Left colon (tissue), 2 donors: Measurements from ENCODE around the gene TMEM26. TPM values are rescaled to one million over a fixed set of nuclear protein-coding genes. Genes with fewer than 3 reads are reported as not detected.

Experiments
- ATAC-seq: fragments of 200-7000 bp; cut with Tn5 transposase; one replicate; pipeline ENCODE4 v1.9.1; 2020; ENCODE audit warnings: mild to moderate bottlenecking, moderate library complexity
- DNase-seq, 2 donors: peaks; one replicate each; pipeline ENCODE4 v3.0.0-alpha.2; 2020
- intact Hi-C, 2 donors: fragments of 100-400 bp; cut with DNase I in 1 of 2; cut with micrococcal nuclease in 1 of 2; formaldehyde crosslinking; loops; one replicate each; pipeline versions ENCODE4 v1.11.2 to v1.14.0; 2022; cut with DNase I, micrococcal nuclease
- total RNA-seq, 2 donors: library from RNA; stranded (reverse); fragmentation: NEBNext Ultra II Directional; extraction: Animal tissue kit (Norgen Biotek cat#: 25700); gene quantifications; one replicate each; pipeline ENCODE4 v1.2.1, GENCODE V29; 2021
- donor health status: DM: no; HTN: no; CAD: no.
- donor health status: DM: yes; HTN: yes; CAD: no.

Gene TMEM26
- total RNA-seq, 2 donors from 2014 or later = 0.40 to 0.75 TPM

DNA sequence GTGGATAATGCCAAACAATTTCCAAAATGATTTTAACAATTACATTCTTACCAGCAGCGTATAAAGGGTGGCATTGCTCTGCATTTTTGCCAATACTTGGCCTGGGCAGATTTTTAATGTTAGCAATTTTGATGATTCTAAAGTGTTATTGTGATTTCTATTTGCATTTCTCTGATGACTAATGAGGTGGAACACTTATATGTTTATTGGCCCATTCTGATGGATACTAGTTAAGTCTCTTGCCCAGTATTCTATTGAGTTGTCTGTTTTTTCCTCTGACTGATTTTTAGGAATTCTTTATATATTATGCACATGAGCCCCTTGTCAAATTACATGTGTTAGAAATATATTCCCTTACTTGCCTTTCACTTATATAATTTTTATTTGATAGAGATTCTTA, 86.8 kb downstream of the TMEM26 start:
- intact Hi-C loops = no loop called here
- ATAC-seq = no peak
- no peak for DNase-seq

DNA sequence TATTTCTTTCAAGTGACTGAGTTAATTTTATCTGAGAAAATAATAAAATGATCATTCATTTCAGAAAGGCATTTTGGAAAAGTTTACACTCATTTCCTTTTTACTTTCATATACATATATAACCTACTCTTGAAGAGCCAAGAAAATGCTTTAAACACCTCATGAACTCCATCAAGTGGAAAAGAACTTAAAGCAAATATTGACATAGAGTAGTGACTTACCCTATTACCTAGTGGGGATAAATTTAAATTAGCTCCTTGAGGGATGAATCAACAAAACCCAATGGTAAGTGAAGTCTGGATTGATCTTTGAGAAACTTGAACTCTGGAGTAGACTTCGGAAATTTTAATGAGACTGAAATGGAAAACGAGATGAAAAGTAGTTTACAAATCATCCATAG, 88.6 kb downstream of the TMEM26 start:
- no peak for DNase-seq
- ATAC-seq = no peak
- intact Hi-C loops = no loop called here

- DNase-seq (no peak), ATAC-seq (no peak)
- intact Hi-C loops = no loop called here
Observed at GRCh38 chr10:61363006-61363405, 90.2 kb downstream of the TMEM26 start.

DNA sequence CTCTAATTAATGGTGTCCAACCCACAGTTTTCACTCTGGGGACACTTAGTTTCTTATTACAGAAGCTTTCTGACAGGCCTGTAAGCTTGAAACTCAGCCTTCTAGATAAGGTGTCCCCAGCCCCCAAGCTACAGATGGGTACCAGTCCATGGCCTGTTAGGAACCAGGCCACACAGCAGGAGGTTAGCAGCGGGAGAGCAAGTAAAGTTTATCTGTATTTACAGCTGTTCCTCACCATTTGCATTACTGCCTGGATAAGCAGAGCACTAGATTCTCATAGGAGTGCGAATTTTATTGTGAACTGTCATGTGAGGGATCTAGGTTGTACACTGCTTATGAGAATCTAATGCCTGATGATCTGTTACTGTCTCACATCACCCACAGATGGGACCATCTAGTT, 93.7 kb downstream of the TMEM26 start:
- DNase-seq (no peak), ATAC-seq (no peak)
- intact Hi-C loops = no loop called here

DNA sequence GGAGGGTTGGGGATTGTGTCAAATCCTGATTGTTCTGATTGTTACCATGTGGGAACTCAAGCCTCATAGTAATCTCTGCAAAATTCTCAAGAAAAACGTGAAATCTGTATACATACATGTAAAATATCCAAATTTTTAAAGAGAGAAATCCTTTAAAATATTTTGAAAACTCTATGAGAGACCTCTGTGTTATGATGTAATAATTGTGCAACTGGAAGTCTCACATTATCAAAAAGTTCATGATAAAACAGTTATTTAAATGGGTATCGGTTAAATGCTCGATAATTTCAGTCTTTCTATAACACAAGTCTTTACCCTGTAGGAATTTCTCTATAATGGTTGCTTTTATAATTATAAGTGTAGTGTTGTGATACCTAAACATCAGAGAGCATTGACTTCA, 95.5 kb downstream of the TMEM26 start:
- ATAC-seq (no peak), DNase-seq (no peak)
- intact Hi-C loops = no loop called here

Other genes starting within 250 kb of the TMEM26 start
- gene CABCOCO1, start 209.5 kb upstream of the TMEM26 start, total RNA-seq = not detected